MG63 (cell line): Measurements from ENCODE around the gene SPRR2B. TPM values are rescaled to one million over a fixed set of nuclear protein-coding genes. Genes with fewer than 3 reads are reported as not detected.

Source experiments
- total RNA-seq: library from RNA; depleted of rRNA; stranded (reverse); fragments of >200 nt; shearing (Covaris generic); gene quantifications from 2 replicates; pipeline ENCODE4 v1.2.3, GENCODE V29; 2014; ENCODE audit warnings: low replicate concordance; rRNA removed

SPRR2B gene
- total RNA-seq, 1 experiment from 2014 or later, result not detected

Other genes starting within 250 kb of the SPRR2B start
- not detected in 2 replicates for gene LCE1A, start 244.1 kb downstream of the SPRR2B start, total RNA-seq
- not detected in 2 replicates for gene LCE6A, start 228.8 kb downstream of the SPRR2B start, total RNA-seq
- gene LCE7A, start 211.6 kb downstream of the SPRR2B start, total RNA-seq, result not detected in 2 replicates
- gene SMCP, start 193.3 kb downstream of the SPRR2B start, total RNA-seq, result not detected in 2 replicates
- not detected in 2 replicates for gene IVL, start 163.1 kb downstream of the SPRR2B start, total RNA-seq
- gene SPRR5, start 124.4 kb downstream of the SPRR2B start, total RNA-seq, result not detected in 2 replicates
- not detected in 2 replicates for gene SPRR4, start 101.0 kb downstream of the SPRR2B start, total RNA-seq
- gene SPRR1A, start 87.5 kb downstream of the SPRR2B start, total RNA-seq, result not detected in 2 replicates
- gene SPRR3, start 69.9 kb downstream of the SPRR2B start, total RNA-seq, result not detected in 2 replicates
- gene SPRR1B, start 40.4 kb downstream of the SPRR2B start, total RNA-seq, result not detected in 2 replicates
- not detected in 2 replicates for gene SPRR2D, start 30.5 kb downstream of the SPRR2B start, total RNA-seq
- not detected in 2 replicates for gene SPRR2A, start 14.1 kb downstream of the SPRR2B start, total RNA-seq
- gene SPRR2E, start 22.9 kb upstream of the SPRR2B start, total RNA-seq, result not detected in 2 replicates
- gene SPRR2F, start 41.9 kb upstream of the SPRR2B start, total RNA-seq, result not detected in 2 replicates
- gene SPRR2G, start 79.3 kb upstream of the SPRR2B start, total RNA-seq, result not detected in 2 replicates
- gene LELP1, start 131.8 kb upstream of the SPRR2B start, total RNA-seq, result not detected in 2 replicates
- 0.07 and 1.0 TPM in 2 replicates for gene PRR9, start 146.0 kb upstream of the SPRR2B start, total RNA-seq
- not detected in 2 replicates for gene LORICRIN, start 188.1 kb upstream of the SPRR2B start, total RNA-seq
- gene PGLYRP3, start 241.3 kb upstream of the SPRR2B start, total RNA-seq, result not detected in 2 replicates